Trophoblast cell (in vitro differentiated cells and primary cell): ENCODE results near the gene ASZ1. TPM values are rescaled to one million over a fixed set of nuclear protein-coding genes. Genes with fewer than 3 reads are reported as not detected.

Experiments used
- DNase-seq, 2 donors: peaks; one replicate each; pipeline ENCODE4 v3.0.0-alpha.2; 2016
- H2AFZ ChIP-seq: 2 replicates; pipeline ENCODE4 v1.6.1; 2013; ENCODE audit warnings: low read length, moderate library complexity, mild to moderate bottlenecking; ENCODE audit not compliant: insufficient read depth, poor library complexity
- H2AK5ac ChIP-seq: 2 replicates; pipeline ENCODE4 v1.6.1; 2013; ENCODE audit warnings: mild to moderate bottlenecking, low read length
- H2BK120ac ChIP-seq: 2 replicates; pipeline ENCODE4 v1.6.1; 2013; ENCODE audit warnings: low read length, mild to moderate bottlenecking, moderate library complexity; ENCODE audit not compliant: insufficient read depth, poor library complexity
- H2BK12ac ChIP-seq: 2 replicates; pipeline ENCODE4 v1.6.1; 2013; ENCODE audit warnings: mild to moderate bottlenecking, low read length, moderate library complexity
- H2BK5ac ChIP-seq: 2 replicates; pipeline ENCODE4 v1.6.1; 2013; ENCODE audit warnings: low read length, low read depth, moderate library complexity, mild to moderate bottlenecking; ENCODE audit not compliant: poor library complexity
- H3K14ac ChIP-seq: 2 replicates; pipeline ENCODE4 v1.6.1; 2013; ENCODE audit warnings: mild to moderate bottlenecking, low read length
- H3K18ac ChIP-seq: 2 replicates; pipeline ENCODE4 v1.6.1; 2013; ENCODE audit warnings: mild to moderate bottlenecking, low read length
- H3K23ac ChIP-seq: 2 replicates; pipeline ENCODE4 v1.6.1; 2013; ENCODE audit warnings: low read length
- H3K27ac ChIP-seq: 2 replicates; pipeline ENCODE4 v1.5.1; 2013; ENCODE audit warnings: low read depth, mild to moderate bottlenecking, inconsistent platforms, low read length, moderate library complexity
- H3K27me3 ChIP-seq: 2 replicates; pipeline ENCODE4 v1.6.1; 2013; ENCODE audit warnings: inconsistent platforms, mild to moderate bottlenecking, low read length, moderate library complexity; ENCODE audit not compliant: insufficient read depth
- H3K36me3 ChIP-seq, 2 experiments: 1 replicate in 1 of 2; 2 replicates in 1 of 2; pipeline ENCODE4 v1.6.1; 2013; ENCODE audit warnings: low read length in 2 of 2, mild to moderate bottlenecking in 2 of 2, moderate library complexity in 1 of 2; ENCODE audit not compliant: insufficient read depth in 2 of 2, control insufficient read depth in 1 of 2
- H3K4ac ChIP-seq: 2 replicates; pipeline ENCODE4 v1.6.1; 2013; ENCODE audit warnings: low read depth, mild to moderate bottlenecking, low read length, moderate library complexity
- H3K4me1 ChIP-seq, 2 experiments: 1 replicate in 1 of 2; 2 replicates in 1 of 2; pipeline ENCODE4 v1.6.1; 2013; ENCODE audit warnings: low read length in 2 of 2, mild to moderate bottlenecking in 2 of 2, moderate library complexity in 1 of 2; ENCODE audit not compliant: insufficient read depth in 2 of 2, control insufficient read depth in 1 of 2
- H3K4me2 ChIP-seq: 2 replicates; pipeline ENCODE4 v1.6.1; 2013; ENCODE audit warnings: inconsistent platforms, mild to moderate bottlenecking, low read length, moderate library complexity
- H3K4me3 ChIP-seq: 2 replicates; pipeline ENCODE4 v1.5.1; 2013; ENCODE audit warnings: mild to moderate bottlenecking, low read depth, low read length, inconsistent platforms
- H3K79me1 ChIP-seq: one replicate; pipeline ENCODE4 v1.6.1; 2013; ENCODE audit warnings: low read length
- H3K79me2 ChIP-seq: 2 replicates; pipeline ENCODE4 v1.6.1; 2013; ENCODE audit warnings: low read length, mild to moderate bottlenecking; ENCODE audit not compliant: control insufficient read depth, insufficient read depth, poor library complexity
- H3K9ac ChIP-seq: 2 replicates; pipeline ENCODE4 v1.6.1; 2013; ENCODE audit warnings: mild to moderate bottlenecking, low read length
- H3K9me3 ChIP-seq: 2 replicates; pipeline ENCODE4 v1.6.1; 2013; ENCODE audit warnings: low read depth, mild to moderate bottlenecking, control low read depth, inconsistent platforms, low read length; ENCODE audit not compliant: insufficient read depth
- H4K12ac ChIP-seq: 2 replicates; pipeline ENCODE4 v1.6.1; 2013; ENCODE audit warnings: low read depth, mild to moderate bottlenecking, low read length, moderate library complexity
- H4K8ac ChIP-seq: 2 replicates; pipeline ENCODE4 v1.6.1; 2013; ENCODE audit warnings: low read depth, mild to moderate bottlenecking, low read length, moderate library complexity
- H4K91ac ChIP-seq: one replicate; pipeline ENCODE4 v1.6.1; 2013; ENCODE audit warnings: low read depth, mild to moderate bottlenecking, low read length, moderate library complexity
- WGBS: extraction: QIAGEN DNeasy Blood & Tissue Kit; methylation state at CpG from one replicate; pipeline ENCODE4 v1.1.7; 2013; ENCODE audit warnings: missing lambda C conversion rate; ENCODE audit not compliant: insufficient read length, insufficient coverage; ENCODE audit errors: extremely low coverage; 5-methylcytosine and 5-hydroxymethylcytosine counted together
- polyA plus RNA-seq: library from polyadenylated mRNA; stranded (reverse); fragments of 200-250 nt; gene quantifications from 2 replicates; pipeline ENCODE4 v1.2.3, GENCODE V29; 2013

ASZ1 gene, protein sequence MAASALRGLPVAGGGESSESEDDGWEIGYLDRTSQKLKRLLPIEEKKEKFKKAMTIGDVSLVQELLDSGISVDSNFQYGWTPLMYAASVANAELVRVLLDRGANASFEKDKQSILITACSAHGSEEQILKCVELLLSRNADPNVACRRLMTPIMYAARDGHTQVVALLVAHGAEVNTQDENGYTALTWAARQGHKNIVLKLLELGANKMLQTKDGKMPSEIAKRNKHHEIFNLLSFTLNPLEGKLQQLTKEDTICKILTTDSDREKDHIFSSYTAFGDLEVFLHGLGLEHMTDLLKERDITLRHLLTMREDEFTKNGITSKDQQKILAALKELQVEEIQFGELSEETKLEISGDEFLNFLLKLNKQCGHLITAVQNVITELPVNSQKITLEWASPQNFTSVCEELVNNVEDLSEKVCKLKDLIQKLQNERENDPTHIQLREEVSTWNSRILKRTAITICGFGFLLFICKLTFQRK
- polyA plus RNA-seq, result not detected in 2 replicates

- WGBS, result no CpG with 5 or more reads among the region's 41 CpGs
- Histone ChIP-seq H3K23ac (no peak within 1 kb of the TSS), H3K79me2 (no peaks in the 10 kb centered on the region), H2BK12ac (no peak within 1 kb of the TSS), H3K79me1 (no peaks in the 10 kb centered on the region), H3K27me3 (no peaks in the 10 kb centered on the region), H4K91ac (no peak within 1 kb of the TSS), H4K8ac (no peak within 1 kb of the TSS), H3K4me3 (no peak within 1 kb of the TSS), H2BK120ac (no peak within 1 kb of the TSS), H2AFZ (no peak within 1 kb of the TSS), H3K4me1 (no peaks in the 10 kb centered on the region), H4K12ac (no peak within 1 kb of the TSS), H3K9me3 (peaks cover 4% of the 10 kb centered on the region), H2BK5ac (no peak within 1 kb of the TSS), H3K36me3 (no peaks in the 10 kb centered on the region), H3K18ac (no peak within 1 kb of the TSS), H3K4ac (no peak within 1 kb of the TSS), H2AK5ac (no peak within 1 kb of the TSS), H3K27ac (no peak within 1 kb of the TSS), H3K9ac (no peak within 1 kb of the TSS), H3K4me2 (no peak within 1 kb of the TSS), H3K14ac (no peak within 1 kb of the TSS)
- DNase-seq, result peak; percentile 27 to 55
Measured at GRCh38 chr7:117427258-117427701, at the start of gene ASZ1. Gene ASZ1 (minus strand): TSS chr7:117427493. CDS start chr7:117427460, 33 bp downstream.

DNA sequence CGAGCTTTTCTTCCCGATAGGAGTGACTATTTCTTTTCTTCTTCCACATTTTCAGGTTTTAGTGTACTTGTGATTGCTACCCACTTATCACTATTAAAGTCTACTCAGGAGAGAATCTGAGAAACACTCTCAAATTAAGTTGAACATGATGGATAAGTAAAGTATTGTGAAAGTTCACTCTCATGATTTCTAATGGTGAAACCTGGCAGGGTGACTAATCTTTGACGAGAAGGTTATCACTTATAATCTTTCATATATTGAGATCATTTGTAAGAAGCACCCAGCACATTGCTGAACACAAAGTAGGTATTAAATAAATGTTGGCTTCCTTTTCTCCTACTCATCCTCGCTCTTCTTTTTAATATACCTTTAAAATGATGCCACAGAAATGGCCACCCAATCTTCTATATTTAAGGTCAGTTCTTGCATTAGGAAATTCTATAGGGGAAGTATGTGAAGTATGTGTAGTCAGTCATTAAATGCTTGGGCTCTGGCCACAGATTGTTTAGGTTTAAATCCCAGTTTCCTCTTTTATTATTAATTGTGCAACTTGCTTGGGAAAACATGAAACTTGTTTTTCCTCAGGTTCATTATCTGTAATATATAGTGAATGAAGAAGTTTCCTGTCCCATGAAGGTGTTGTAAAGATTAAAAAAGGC, 49.4 kb upstream of the ASZ1 start:
- Histone ChIP-seq H2AFZ (no peak overlapping the region), H3K4me3 (no peak overlapping the region), H4K12ac (no peak overlapping the region), H3K9me3 (no peaks in the 10 kb centered on the region), H2AK5ac (no peak overlapping the region), H3K27ac (no peak overlapping the region), H3K79me2 (no peaks in the 10 kb centered on the region), H4K91ac (no peak overlapping the region), H3K4me1 (peaks cover 0 to 3% of the 10 kb centered on the region in 2 experiments), H2BK120ac (no peak overlapping the region), H3K79me1 (no peaks in the 10 kb centered on the region), H3K27me3 (peaks cover 10% of the 10 kb centered on the region), H3K23ac (no peak overlapping the region), H2BK5ac (no peak overlapping the region), H3K18ac (no peak overlapping the region), H3K14ac (no peak overlapping the region), H4K8ac (no peak overlapping the region), H2BK12ac (no peak overlapping the region), H3K9ac (no peak overlapping the region), H3K4me2 (no peak overlapping the region), H3K4ac (no peak overlapping the region), H3K36me3 (no peaks in the 10 kb centered on the region)
- WGBS, result no CpG with 5 or more reads among the region's 4 CpGs
- DNase-seq, result peak in 1 of 2 donors; percentile 7

DNA sequence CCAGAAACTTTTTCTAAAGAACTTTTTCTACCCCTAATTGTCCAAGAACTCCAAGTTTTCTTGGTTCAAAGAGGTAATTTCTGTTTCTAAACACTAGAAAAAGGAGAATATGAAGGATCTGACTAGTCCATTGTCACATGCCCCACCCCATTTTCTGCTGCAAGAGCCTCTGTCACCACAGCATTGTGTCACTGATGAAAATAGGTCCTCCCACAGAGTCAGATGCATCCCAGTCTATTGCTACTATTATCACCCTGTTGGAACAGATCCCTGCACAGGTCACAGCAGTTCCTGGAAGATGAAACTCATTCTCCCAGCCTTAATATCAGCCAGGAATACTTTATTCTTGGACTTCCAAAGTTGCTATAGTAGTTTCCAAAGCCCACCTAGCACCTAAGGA, 45.0 kb upstream of the ASZ1 start:
- no peak overlapping the region for H3K14ac ChIP-seq
- H3K9me3 ChIP-seq, result no peaks in the 10 kb centered on the region
- no peak overlapping the region for H2AK5ac ChIP-seq
- no peak overlapping the region for H2BK120ac ChIP-seq
- H3K18ac ChIP-seq, result no peak overlapping the region
- H3K9ac ChIP-seq, result no peak overlapping the region
- H4K12ac ChIP-seq, result no peak overlapping the region
- no peak overlapping the region for H3K4me2 ChIP-seq
- H3K27me3 ChIP-seq, result no peaks in the 10 kb centered on the region
- no peaks in the 10 kb centered on the region for H3K36me3 ChIP-seq
- H2BK12ac ChIP-seq, result no peak overlapping the region
- H3K4me1 ChIP-seq, result no peaks in the 10 kb centered on the region
- no peak overlapping the region for H4K8ac ChIP-seq
- no peak overlapping the region for H2AFZ ChIP-seq
- H4K91ac ChIP-seq, result no peak overlapping the region
- no peaks in the 10 kb centered on the region for H3K79me1 ChIP-seq
- no peak overlapping the region for H3K23ac ChIP-seq
- no peak for DNase-seq
- H3K27ac ChIP-seq, result no peak overlapping the region
- H3K4ac ChIP-seq, result no peak overlapping the region
- no peak overlapping the region for H2BK5ac ChIP-seq
- no peak overlapping the region for H3K4me3 ChIP-seq
- no peaks in the 10 kb centered on the region for H3K79me2 ChIP-seq

- Histone ChIP-seq H3K18ac (no peak overlapping the region), H2AFZ (no peak overlapping the region), H3K79me1 (no peaks in the 10 kb centered on the region), H2BK120ac (no peak overlapping the region), H4K8ac (no peak overlapping the region), H3K27me3 (no peaks in the 10 kb centered on the region), H3K4me1 (no peaks in the 10 kb centered on the region), H3K27ac (no peak overlapping the region), H3K4me3 (no peak overlapping the region), H3K23ac (no peak overlapping the region), H2BK12ac (no peak overlapping the region), H3K9ac (no peak overlapping the region), H3K79me2 (no peaks in the 10 kb centered on the region), H2BK5ac (no peak overlapping the region), H3K4me2 (no peak overlapping the region), H4K91ac (no peak overlapping the region), H3K36me3 (no peaks in the 10 kb centered on the region), H3K9me3 (no peaks in the 10 kb centered on the region), H2AK5ac (no peak overlapping the region), H3K14ac (no peak overlapping the region), H4K12ac (no peak overlapping the region), H3K4ac (no peak overlapping the region)
- DNase-seq, result no peak
- no CpG with 5 or more reads among the region's 5 CpGs for WGBS
Measured at GRCh38 chr7:117470777-117471176, 43.5 kb upstream of the ASZ1 start.
